ENCODE data around the gene TRNP1.

- TF ChIP-seq CTCF (IDR thresholded peaks at IDR 0.05) (no peak), POLR2A (IDR thresholded peaks at IDR 0.05) (no peak)
These were observed 54.4 kb downstream of the TRNP1 start for GRCh38 chr1:27047914-27048313.

Data from lower leg skin (tissue), 3 donors.